ENCODE results near the gene LRRC4. TPM values are rescaled to one million over a fixed set of nuclear protein-coding genes. Genes with fewer than 3 reads are reported as not detected.

LRRC4 gene
- polyA plus RNA-seq, 1 experiment, result 0.12 TPM

GRCh38 chr7:128017862-128018845 lies 13.1 kb downstream of the LRRC4 start:
- Histone ChIP-seq H3K4me3 (ENCODE audit: low read depth, low read length) (no peak overlapping the region), H3K27me3 (ENCODE audit: control insufficient read depth, insufficient read depth, low read length) (no peaks in the 10 kb centered on the region), H3K36me3 (ENCODE audit: control insufficient read depth, insufficient read depth, low read length) (no peaks in the 10 kb centered on the region)
- ChIA-PET POLR2A (no interaction called here), CTCF (interaction anchor here (0.9 to 1.1 kb wide), 3 partner anchors 12 to 113 kb away, joined by 3 read pairs; no protein-coding TSS in a partner anchor)
- DNase-seq (ENCODE audit: low read depth), result no peak
- TF ChIP-seq CTCF (IDR thresholded peaks at IDR 0.05; ENCODE audit: insufficient read depth, low read depth, low read length), result no peak

DNA sequence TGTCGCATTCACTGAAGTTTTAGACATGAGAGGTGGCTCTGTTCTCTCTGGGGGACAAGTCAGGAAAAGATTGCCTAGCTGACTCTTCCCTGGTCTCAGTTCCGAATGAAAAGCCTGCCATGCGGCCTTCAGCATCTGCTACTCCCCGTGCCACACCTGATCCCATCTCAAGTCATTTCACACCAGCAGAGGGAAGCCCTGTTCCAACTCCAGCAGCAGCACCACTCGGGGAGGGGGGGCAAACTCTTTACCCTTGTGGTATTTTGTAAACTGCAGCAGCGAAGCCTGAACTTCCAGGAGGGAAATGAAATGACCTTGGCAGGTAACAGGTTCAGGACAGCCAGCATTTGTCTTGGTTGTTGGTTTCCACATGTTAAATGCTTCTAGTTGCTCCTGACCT lies 13.8 kb downstream of the LRRC4 start:
- peaks cover 2% of the 10 kb centered on the region for H3K36me3 ChIP-seq (ENCODE audit: control insufficient read depth, insufficient read depth, low read length)
- POLR2A ChIA-PET, result no interaction called here
- no peak for DNase-seq (ENCODE audit: low read depth)
- no peak overlapping the region for H3K4me3 ChIP-seq (ENCODE audit: low read depth, low read length)
- H3K27me3 ChIP-seq (ENCODE audit: control insufficient read depth, insufficient read depth, low read length), result no peaks in the 10 kb centered on the region
- CTCF ChIA-PET, result interaction anchor here (0.9 kb wide), 1 partner anchor 11 kb away, joined by 3 read pairs; no protein-coding TSS in a partner anchor
- no peak for TF ChIP-seq CTCF (IDR thresholded peaks at IDR 0.05; ENCODE audit: insufficient read depth, low read depth, low read length)

- TF ChIP-seq CTCF (IDR thresholded peaks at IDR 0.05; ENCODE audit: insufficient read depth, low read depth, low read length), result no peak
- no peak for DNase-seq (ENCODE audit: low read depth)
- ChIA-PET CTCF (no interaction called here), POLR2A (no interaction called here)
- H3K36me3 ChIP-seq (ENCODE audit: control insufficient read depth, insufficient read depth, low read length), result peaks cover 4% of the 10 kb centered on the region
- no peak overlapping the region for H3K4me3 ChIP-seq (ENCODE audit: low read depth, low read length)
- no peaks in the 10 kb centered on the region for H3K27me3 ChIP-seq (ENCODE audit: control insufficient read depth, insufficient read depth, low read length)
Measured at GRCh38 chr7:128014811-128015210, 16.4 kb downstream of the LRRC4 start.

DNA sequence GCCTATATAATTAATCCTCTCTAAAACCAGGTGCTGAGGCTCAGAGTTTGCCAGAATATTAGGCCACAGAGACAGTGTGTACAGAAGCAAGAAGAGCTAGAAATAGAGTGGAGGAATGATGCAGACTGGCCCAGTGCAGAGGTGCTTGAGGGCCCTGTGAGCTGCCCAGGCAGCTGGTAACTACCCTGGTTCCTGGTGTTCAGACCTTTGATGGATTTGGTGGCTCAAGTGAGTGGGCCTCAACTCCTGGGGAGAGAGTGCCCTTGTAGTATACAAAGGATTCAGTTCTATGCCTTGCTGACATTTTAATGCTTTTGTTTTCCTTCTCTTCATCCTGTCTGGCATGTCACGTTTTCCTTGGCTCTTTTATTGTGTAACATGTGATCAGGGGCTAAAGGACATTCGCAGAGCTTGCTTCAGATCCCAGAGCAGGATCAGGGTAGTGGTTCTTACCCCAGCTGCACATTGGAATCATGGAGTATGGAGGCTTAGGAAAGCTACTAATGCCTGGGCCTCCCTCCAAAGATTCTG lies 20.0 kb downstream of the LRRC4 start:
- CTCF ChIA-PET, result interaction anchor here (1.0 kb wide), 1 partner anchor 9 kb away, joined by 3 read pairs; no protein-coding TSS in a partner anchor
- no peak for DNase-seq (ENCODE audit: low read depth)

More for the DNA sequence above, 20.0 kb downstream of the LRRC4 start:
- no peak overlapping the region for H3K4me3 ChIP-seq (ENCODE audit: low read depth, low read length)
- no peak for TF ChIP-seq CTCF (IDR thresholded peaks at IDR 0.05; ENCODE audit: insufficient read depth, low read depth, low read length)
- POLR2A ChIA-PET, result no interaction called here
- peaks cover 4% of the 10 kb centered on the region for H3K36me3 ChIP-seq (ENCODE audit: control insufficient read depth, insufficient read depth, low read length)
- H3K27me3 ChIP-seq (ENCODE audit: control insufficient read depth, insufficient read depth, low read length), result no peaks in the 10 kb centered on the region

Measured in BJ (cell line).